Esophagus mucosa (tissue), 1 donor: ENCODE results near the gene CENPV. TPM values are rescaled to one million over a fixed set of nuclear protein-coding genes. Genes with fewer than 3 reads are reported as not detected.
A peak's percentile ranks its signal among the peaks of the same experiment; 100 is the strongest.
"Not testable (repeated sequence)": the region's sequence is repeated elsewhere in the genome, so short reads cannot be mapped to it uniquely, and the experiment has no call there.

ENCODE experiments used
- ATAC-seq: fragments of 200-7000 bp; cut with Tn5 transposase; one replicate; pipeline ENCODE4 v1.9.1; 2020
- total RNA-seq: library from RNA; stranded (reverse); gene quantifications from one replicate; pipeline ENCODE4 v1.2.4, GENCODE V29; 2023
- donor health status: DM: yes; HTN: yes; CAD: no.

Gene CENPV
- total RNA-seq, result 1.2 TPM

GRCh38 chr17:16353317-16354174 lies at the start of gene CENPV:
Gene CENPV, minus strand, starts transcription at chr17:16353469. Its CDS starts 33 bp downstream, at chr17:16353436.
- ATAC-seq, result peak; percentile 64

- ATAC-seq, result peak; percentile 35
Observed at GRCh38 chr17:16398270-16399267, 45.3 kb upstream of the CENPV start.

- ATAC-seq, result not testable (repeated sequence)
Observed at GRCh38 chr17:16396693-16397092, 43.4 kb upstream of the CENPV start.

- ATAC-seq, result not testable (repeated sequence)
Observed at GRCh38 chr17:16395887-16396286, 42.6 kb upstream of the CENPV start.

- ATAC-seq, result not testable (repeated sequence)
Observed at GRCh38 chr17:16392491-16392890, 39.2 kb upstream of the CENPV start.

GRCh38 chr17:16391451-16391850 lies 38.2 kb upstream of the CENPV start:
- ATAC-seq, result no peak

- peak; percentile 13 for ATAC-seq
Observed at GRCh38 chr17:16386126-16386507, 32.8 kb upstream of the CENPV start.

GRCh38 chr17:16384557-16384956 lies 31.3 kb upstream of the CENPV start:
- no peak for ATAC-seq

- ATAC-seq, result no peak
Observed at GRCh38 chr17:16383772-16384287, 30.6 kb upstream of the CENPV start.

GRCh38 chr17:16383216-16383615 lies 29.9 kb upstream of the CENPV start:
- ATAC-seq, result no peak

GRCh38 chr17:16381496-16381820 lies 28.2 kb upstream of the CENPV start:
- no peak for ATAC-seq

GRCh38 chr17:16380640-16381495 lies 27.6 kb upstream of the CENPV start, which contains the start of gene UBB:
Gene UBB, plus strand, starts transcription at chr17:16381091. Its CDS starts 817 bp downstream, at chr17:16381908.
- peak; percentile 93 for ATAC-seq

GRCh38 chr17:16379654-16380053 lies 26.4 kb upstream of the CENPV start:
- ATAC-seq, result no peak

GRCh38 chr17:16378636-16379282 lies 25.5 kb upstream of the CENPV start:
- peak; percentile 90 for ATAC-seq

GRCh38 chr17:16377941-16378341 lies 24.7 kb upstream of the CENPV start:
- peak; percentile 52 for ATAC-seq

GRCh38 chr17:16374146-16374938 lies 21.1 kb upstream of the CENPV start:
- peak; percentile 13 for ATAC-seq

GRCh38 chr17:16371742-16372141 lies 18.5 kb upstream of the CENPV start:
- ATAC-seq, result no peak

- no peak for ATAC-seq
Observed at GRCh38 chr17:16364625-16365024, 11.4 kb upstream of the CENPV start.

GRCh38 chr17:16363749-16364536 lies 10.7 kb upstream of the CENPV start:
- ATAC-seq, result peak; percentile 93

- ATAC-seq, result no peak
Observed at GRCh38 chr17:16361874-16362273, 8.6 kb upstream of the CENPV start.
